ENCODE results near the gene PTPRD.

PTPRD gene

GRCh38 chr9:9992936-9993335 is 619.9 kb downstream of the PTPRD start:
- no peak for DNase-seq (ENCODE audit: low read depth)
- no peak overlapping the region for H3K4me3 ChIP-seq (ENCODE audit: low read depth, low read length)
- no peak for TF ChIP-seq CTCF (IDR thresholded peaks at IDR 0.05; ENCODE audit: low read depth, low read length, missing control alignments)
- in situ Hi-C loops (cut with HindIII; ENCODE audit: low sequenced_read_pairs) = no loop called here

GRCh38 chr9:9973062-9973461 is 639.7 kb downstream of the PTPRD start:
- in situ Hi-C loops (cut with HindIII; ENCODE audit: low sequenced_read_pairs) = no loop called here
- DNase-seq (ENCODE audit: low read depth) = no peak
- no peak overlapping the region for H3K4me3 ChIP-seq (ENCODE audit: low read depth, low read length)
- TF ChIP-seq CTCF (IDR thresholded peaks at IDR 0.05; ENCODE audit: low read depth, low read length, missing control alignments) = no peak

- no peak overlapping the region for H3K4me3 ChIP-seq (ENCODE audit: low read depth, low read length)
- DNase-seq (ENCODE audit: low read depth) = no peak
- no peak for TF ChIP-seq CTCF (IDR thresholded peaks at IDR 0.05; ENCODE audit: low read depth, low read length, missing control alignments)
- in situ Hi-C loops (cut with HindIII; ENCODE audit: low sequenced_read_pairs) = no loop called here
Measured at GRCh38 chr9:9970514-9970913, 642.3 kb downstream of the PTPRD start.

GRCh38 chr9:9963841-9964240 is 649.0 kb downstream of the PTPRD start:
- in situ Hi-C loops (cut with HindIII; ENCODE audit: low sequenced_read_pairs) = no loop called here
- no peak overlapping the region for H3K4me3 ChIP-seq (ENCODE audit: low read depth, low read length)
- DNase-seq (ENCODE audit: low read depth) = no peak
- no peak for TF ChIP-seq CTCF (IDR thresholded peaks at IDR 0.05; ENCODE audit: low read depth, low read length, missing control alignments)

GRCh38 chr9:9961934-9962333 is 650.9 kb downstream of the PTPRD start:
- in situ Hi-C loops (cut with HindIII; ENCODE audit: low sequenced_read_pairs) = no loop called here
- H3K4me3 ChIP-seq (ENCODE audit: low read depth, low read length) = no peak overlapping the region
- no peak for TF ChIP-seq CTCF (IDR thresholded peaks at IDR 0.05; ENCODE audit: low read depth, low read length, missing control alignments)
- DNase-seq (ENCODE audit: low read depth) = no peak

- H3K4me3 ChIP-seq (ENCODE audit: low read depth, low read length) = no peak overlapping the region
- no peak for DNase-seq (ENCODE audit: low read depth)
- in situ Hi-C loops (cut with HindIII; ENCODE audit: low sequenced_read_pairs) = no loop called here
- no peak for TF ChIP-seq CTCF (IDR thresholded peaks at IDR 0.05; ENCODE audit: low read depth, low read length, missing control alignments)
Measured at GRCh38 chr9:9961487-9961886, 651.3 kb downstream of the PTPRD start.
